HG02678 (cell line): ENCODE data around the gene HAPLN3.

Experiments used
- ATAC-seq: cut with Tn5 transposase; IDR thresholded peaks from one replicate; pipeline ENCODE4 v1.9.1; 2021; ENCODE audit warnings: mild to moderate bottlenecking, moderate library complexity; ENCODE audit not compliant: unreplicated experiment

HAPLN3 gene

DNA sequence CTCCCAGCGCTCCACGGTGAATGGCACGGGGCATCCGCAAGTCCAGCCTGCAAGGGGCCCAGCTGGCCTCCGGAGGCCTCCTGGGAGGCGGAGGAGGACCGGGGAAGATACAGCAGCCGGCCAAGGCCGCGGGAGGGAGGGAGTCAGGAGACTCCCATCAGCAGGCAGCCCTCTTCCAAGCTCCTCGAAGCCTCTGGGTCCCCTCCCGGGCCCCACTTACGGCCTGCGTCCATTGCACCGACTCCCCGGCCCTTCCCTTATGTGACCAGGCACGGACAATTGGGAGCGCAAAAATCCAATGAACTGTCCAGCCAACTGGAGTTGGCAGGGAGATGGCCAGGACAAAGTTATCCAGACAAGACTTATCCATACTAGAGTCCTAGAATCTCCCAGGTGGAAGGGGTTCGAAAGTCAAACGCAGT, 17.2 kb upstream of the HAPLN3 start:
- no peak for ATAC-seq

DNA sequence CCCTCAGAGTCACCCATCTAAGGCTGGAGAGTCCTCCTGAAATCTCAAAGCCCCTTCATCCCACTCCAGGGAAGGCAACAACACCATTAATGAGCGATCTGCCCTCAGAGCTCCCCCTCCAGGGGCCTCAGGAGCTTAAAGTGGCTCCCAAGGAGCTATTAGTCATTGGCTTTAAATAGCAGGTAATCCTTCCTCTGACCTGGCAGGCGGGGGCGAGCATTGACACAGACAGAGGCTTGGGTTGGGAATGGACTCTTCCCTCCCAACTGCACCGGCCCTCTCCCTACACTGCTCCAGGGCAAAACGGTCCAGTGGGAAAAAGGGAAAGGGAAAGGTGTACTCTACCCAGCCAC, 16.4 kb upstream of the HAPLN3 start:
- ATAC-seq = no peak

DNA sequence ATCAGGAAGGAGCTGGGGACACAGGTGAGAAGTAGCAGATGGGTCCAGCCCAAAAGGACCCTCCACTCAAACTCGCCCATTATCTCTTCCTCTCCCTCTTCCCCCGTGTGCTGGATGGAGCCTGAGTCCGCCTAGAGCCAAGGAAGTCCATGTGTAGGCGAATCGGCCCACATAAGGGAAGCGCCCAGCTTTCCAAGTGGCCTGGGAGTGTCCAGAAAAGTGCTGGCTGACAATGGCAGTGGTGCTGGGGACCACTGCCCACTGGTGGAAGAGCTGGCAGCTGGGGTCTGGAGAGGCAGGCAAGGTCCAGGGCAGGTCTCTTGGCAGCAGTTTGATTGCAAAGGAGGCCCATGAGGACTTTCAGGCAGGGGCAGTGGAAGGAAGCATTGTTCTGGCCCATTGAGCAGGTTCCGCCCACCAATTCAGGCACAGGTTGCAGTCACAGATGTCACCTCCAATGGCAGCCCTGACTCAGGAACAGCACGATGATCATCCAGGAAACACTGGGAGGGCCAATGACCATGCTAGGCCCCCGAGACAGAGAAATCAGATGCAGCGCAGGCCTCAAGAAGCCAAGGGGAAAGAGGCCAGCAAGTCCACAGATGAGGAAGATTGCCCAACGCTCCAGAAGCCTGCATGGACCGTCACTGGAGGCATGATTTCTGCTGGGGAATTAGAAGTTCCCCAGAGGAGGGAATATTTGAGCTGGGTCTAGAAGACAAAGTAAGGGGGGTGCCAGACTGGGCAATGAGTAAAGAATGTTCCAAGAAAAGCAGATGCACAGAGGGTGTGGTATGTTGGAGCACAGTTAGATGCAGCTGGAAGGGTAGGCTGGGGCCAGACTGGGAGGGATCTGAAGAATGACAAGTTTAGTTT, 14.8 kb upstream of the HAPLN3 start:
- no peak for ATAC-seq

DNA sequence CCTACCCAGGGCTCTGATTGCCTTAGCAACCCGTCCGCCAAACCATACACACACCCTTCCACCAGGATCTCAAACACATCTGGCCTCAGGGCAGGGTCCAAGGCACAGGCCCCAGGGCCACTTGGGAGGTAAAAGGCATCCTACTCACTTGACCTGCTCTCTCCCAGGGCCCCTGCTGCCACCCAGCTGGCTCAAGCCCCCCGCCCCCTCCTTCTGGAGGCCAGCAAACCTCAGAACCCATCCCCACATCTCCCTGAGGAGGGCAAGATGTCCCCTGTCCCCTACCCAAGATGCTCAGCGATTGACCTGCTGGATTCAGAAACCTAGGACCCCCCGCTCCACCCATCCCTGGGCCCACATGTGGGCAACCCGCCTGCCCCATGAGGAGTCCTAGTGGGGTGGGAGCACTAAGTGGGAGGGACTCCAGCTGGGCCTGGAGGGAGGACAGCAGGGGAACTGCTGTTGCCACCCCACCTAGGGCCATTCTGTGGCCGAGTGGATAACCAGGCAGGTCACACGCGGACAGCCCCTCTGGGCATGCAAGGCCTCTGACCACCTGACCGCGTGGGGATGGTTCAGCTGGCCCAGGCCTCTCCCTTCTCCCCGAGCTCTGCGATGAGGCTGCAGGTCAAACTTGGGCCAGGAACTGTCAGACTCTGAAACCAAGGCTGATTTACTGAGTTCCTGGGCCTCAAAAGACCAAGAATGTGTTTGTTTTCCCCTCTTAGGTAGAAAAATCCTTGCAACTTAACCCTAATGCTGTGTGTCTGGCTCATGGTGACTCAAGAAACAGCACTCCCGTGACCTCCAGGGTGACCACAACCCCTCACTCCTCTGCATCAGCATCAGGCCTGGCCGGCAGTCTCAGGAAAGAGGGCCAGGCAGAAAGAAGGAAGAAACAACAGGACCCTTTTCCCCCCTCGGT, 13.6 kb upstream of the HAPLN3 start:
- no peak for ATAC-seq

DNA sequence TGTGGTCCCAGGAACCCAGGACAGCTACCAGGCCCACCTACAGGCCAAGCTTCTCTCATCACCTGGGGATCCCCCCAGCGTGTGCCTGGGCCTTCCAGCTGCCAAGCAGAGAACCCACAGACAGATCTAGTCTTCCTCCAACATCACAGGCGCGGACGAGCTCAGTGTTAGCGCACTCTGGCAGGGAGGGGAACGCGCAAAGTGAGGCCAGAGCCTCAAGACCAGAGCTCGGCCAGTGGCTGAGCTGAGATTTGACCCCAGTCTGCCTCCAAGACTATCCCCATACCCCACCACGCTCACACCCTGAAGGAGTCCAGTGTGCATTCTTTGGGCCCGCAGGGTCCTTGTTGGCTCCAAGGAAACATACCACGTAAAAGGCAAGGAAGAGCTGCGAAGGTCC, 12.8 kb upstream of the HAPLN3 start:
- ATAC-seq = no peak

DNA sequence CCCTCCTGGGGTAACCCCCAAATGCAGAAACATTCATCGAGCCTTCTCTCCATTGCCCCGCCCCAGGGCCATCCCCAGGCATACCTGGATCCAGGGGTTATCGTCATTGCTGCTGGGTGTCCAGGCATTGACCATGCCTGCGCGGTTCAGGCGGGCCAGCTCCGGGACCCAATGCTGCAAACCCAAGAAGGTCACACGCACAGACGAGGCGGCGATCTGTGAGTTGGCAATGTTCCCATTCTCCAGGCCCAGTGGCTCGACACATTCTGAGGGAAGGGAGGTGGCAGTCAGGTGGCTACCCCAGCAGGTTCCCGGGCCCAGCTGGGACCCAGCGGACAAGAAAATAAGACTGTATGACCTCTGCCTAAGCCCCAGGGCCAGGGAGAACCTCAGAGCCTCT, 11.8 kb upstream of the HAPLN3 start:
- no peak for ATAC-seq

DNA sequence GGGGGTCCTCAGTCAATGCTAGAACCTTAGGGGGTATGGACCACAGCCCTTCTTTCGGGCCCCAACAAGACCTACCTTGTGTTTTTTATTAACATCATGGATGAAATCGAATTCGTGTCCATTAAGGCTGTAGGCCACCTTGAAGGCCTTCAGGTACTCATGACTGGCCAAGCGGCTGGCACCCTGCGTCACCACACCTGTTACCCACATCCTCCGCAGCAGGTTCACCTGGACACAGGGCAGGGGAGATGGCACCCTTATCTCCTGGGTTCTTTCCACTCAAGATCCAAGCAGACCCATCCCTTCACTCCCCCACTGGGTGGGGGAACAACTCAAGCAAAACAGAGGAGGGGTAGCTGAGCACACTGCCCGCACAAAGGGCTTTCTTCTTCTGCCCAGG, 11.2 kb upstream of the HAPLN3 start:
- no peak for ATAC-seq

DNA sequence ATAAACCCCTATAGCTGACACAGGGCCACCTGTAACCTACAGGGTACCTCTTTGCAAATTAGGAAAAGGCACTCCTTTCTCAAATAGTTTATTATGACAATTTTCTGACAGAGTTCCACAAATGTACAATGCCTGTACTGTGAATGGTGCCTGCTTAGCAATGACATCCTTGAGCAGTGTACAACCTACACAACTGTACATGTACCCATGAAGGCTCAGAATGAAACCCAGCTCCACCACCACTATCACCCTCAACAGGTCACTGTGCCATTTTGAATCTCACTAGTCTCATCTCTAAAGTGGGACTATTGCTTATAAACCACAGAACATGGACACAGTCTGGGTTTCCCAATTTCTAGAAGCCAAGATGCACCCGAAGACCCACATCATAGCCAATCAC, 10.8 kb upstream of the HAPLN3 start:
- no peak for ATAC-seq

DNA sequence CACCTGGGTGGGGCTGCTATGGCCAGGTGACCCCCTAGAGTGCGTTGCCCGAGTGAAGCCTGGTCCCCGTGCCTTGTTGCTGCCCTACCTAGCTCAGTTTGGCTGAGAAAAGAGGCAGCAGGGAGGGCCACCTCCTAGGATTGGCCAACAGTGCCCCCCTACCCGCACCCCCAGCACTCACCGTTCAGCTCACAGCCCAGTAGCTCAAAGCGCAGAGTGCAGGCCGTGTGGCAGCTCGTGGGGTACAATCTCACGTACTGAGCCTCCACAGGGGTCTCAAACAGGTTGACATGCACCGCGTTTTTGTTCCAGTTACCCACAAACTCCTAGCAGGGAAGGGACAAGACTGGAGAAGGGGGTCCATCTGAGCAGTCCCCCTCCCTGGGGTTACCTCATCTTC, 10.2 kb upstream of the HAPLN3 start:
- no peak for ATAC-seq

DNA sequence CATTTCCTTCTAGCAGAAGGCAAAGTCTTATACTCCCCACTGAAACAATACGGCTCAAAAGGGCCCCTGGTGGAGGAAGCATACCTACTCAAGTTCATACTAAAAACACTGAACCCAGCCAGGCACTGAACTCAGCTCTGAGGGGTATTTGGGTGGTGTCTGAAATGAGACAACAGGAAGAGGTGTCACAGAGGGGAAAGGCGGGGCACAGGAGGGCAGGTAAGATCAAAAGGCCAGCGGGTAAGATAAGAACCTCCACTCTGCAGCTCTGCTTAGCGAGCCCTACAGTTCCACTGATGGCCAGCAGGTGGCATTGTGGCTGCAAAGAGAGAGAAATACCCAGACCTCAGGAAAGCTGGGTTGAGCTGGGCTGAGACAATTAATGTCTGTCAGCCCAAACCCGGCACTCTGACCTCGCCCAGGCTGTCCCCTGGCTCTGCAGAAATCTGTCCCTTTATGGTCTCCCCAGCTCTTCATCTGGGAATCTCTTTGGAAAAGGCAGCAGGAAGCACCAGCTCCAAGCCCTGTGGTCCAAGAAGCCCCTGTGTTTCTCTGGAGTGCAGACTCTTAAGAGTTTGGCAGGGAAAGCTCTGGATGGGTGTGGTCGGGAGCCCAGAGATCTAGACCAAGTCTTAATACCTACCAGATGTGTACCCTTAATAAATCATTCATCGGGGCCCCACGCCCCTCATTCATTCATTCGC, 9.4 kb upstream of the HAPLN3 start:
- peak; percentile 75 for ATAC-seq

DNA sequence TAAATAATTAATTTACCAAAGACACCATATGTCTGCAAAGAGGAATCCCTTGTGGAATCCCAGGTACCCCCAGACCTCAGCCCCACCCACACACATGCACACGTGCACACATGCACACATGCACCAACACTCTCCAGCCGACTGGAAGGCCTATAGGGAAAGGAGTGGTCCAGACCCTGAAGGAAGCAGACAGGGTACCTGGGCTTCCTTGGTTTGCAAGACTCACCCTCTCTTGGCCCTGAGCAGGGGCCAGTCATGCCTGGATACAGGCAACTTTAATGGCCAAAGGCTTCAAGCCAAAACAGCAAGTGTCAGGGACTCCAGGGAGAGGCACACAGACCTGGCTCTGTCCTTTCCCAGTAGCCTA, 8.9 kb upstream of the HAPLN3 start:
- ATAC-seq = no peak

DNA sequence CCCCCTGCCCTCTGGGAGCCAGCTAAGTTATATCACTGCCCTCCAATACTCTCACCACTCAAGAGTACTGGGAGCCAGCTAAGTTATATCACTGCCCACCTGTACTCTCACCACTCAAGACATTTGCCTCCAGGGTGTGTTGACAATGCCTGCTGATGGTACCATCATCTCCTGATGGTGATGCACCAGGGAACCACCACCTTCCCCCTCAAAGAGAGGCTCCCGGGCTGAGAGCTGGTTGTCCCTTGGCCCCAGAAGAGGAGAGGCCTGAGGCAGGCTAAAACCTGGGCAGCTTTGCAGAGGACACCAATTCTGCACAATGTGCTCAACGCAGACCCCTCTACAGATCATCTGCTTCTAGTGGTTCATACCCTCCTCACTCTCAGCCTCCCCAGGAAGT, 7.5 kb upstream of the HAPLN3 start:
- ATAC-seq = no peak

DNA sequence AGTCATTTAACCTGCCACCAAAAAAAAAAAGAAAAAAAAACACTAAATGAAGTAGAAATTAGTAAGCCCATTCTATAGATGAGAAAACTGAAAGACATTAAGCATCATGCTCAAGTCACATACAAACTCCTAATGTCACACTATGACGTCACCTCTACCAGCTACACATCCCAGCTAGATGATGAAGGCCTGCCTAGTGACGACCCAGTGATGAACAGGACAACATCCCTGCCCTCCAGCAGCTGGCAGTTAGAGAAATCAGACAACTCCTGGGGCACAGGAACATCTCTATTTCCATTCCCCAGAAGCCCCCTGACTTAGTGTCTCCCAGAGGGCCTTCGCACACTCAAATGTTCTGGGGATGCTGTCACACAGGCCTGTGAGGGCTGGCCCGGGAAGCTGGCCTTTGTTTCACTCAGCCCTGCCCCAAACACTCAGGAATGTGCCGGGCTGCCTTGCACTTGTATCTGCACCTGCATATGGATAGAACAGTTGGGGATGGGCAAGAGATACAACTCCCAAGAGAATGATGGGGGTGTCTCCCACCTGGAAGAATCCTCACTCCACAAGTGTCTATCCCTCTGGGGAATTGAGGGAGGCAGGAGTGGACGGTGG, 7.0 kb upstream of the HAPLN3 start:
- no peak for ATAC-seq

DNA sequence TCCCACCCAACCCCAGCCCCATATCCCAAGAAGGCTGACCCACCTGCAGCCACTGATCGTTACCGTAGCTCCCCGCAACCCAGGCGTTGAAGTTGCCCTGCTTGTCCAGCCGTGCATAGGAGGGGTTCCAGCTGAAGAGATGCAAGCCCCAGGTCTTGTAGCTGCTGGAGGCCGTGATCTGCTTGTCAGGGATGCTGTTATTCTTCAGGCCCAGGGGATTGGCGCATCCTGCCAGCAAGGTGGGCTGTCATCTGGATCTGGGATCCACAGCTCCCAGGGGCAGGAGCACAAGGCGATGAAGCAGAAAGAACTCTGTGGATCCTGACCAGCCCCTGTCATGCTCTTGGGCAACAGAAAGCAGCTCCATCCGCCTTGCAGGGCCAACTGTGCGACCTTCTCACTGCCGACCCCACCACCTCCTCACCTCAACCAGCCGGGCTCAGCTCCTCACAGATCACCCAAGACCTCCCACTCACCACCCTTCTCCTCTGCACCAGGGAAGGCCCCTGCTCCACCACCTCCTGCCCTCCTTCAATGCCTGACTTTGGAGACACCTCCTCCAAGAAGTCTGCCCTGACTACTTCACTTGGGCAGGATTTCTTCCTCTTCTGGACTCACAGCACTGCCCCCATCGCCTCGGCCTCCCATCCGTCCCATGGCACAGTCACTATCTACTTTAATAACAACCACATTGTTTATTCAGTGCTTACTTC, 6.3 kb upstream of the HAPLN3 start:
- no peak for ATAC-seq

DNA sequence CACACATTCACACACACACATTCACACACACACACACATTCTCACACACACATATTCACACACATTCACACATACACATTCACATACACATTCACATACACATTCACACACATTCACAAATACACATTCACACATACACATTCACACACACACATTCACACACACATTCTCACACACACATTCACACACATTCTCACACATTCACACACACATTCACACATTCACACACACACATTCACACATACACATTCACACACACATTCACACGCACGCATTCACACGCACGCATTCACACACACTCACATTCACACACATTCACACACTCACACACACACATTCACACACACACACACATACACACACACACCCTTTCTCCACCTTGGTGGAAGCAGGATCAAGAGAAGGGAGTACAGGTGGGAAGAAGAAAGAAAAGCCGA, 5.7 kb upstream of the HAPLN3 start:
- ATAC-seq = no peak

DNA sequence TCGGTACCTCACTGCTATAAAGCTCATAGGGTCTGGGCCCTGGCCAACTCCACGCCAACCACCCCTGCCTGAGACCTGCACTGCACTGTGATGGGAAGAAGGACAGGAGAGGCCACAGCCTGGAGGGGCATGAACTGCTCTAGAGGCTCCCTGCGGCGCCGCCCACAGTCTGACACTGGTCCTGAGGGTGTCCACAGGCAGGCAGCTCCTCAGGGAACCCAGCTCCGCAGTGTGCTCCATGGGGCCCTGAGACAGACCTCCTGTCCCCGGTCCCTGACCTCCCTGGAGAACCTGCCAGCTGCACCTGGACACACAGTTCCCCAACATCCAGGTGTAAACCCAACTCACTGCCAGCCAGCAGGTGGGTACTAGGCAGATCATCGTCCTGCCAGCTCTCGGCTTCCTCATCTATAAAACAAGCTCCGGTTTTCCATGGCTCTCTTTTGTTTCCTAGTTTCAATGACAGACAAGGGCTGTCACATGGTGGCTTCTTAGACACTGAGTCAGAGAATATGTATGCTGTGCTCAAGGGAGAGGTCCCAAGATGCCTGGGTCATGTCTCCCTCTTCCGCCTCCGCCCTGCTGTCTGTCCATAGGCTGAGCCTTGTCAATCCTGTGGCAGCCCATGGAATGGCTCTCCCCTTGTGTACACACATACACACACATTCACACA, 5.1 kb upstream of the HAPLN3 start:
- no peak for ATAC-seq

DNA sequence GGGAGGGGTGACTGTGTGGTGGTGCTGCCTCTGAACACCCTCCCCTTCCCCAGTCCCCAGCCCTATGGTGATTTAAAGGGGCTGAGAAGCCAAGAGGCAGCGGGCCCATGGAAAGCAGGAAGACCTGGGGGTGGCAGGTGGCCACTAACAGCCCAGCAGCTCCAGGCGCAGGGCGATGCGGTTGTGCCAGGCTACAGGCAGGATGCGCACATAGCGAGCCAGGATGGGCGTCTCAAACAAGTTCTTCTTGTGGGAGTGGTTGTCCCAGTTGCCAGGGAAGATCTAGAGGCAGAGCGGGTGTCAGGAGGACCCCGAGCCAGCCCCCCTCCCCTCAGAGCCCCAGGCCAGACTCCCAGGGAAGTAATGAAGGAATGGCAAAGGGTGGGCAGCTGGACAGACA, 3.9 kb upstream of the HAPLN3 start:
- no peak for ATAC-seq

DNA sequence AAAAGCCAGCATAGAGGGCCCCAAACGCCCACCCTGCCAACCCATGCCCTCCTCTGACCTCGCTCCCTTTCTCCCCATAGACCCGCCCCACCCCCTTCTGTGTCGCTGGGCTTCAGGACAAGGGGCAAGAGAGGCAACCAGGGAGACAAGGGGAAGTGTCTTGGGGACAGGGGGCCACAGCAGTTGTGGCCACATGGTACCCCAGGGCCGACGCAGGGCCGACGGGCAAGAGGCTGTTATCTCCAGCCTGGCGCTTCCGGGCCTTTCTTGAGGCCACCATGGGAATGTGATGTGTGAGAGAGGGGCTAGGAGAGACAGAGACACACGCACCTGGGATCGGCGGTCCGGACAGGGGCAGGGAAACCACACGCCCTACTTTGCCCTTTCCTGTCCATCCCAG, 3.4 kb upstream of the HAPLN3 start:
- no peak for ATAC-seq

DNA sequence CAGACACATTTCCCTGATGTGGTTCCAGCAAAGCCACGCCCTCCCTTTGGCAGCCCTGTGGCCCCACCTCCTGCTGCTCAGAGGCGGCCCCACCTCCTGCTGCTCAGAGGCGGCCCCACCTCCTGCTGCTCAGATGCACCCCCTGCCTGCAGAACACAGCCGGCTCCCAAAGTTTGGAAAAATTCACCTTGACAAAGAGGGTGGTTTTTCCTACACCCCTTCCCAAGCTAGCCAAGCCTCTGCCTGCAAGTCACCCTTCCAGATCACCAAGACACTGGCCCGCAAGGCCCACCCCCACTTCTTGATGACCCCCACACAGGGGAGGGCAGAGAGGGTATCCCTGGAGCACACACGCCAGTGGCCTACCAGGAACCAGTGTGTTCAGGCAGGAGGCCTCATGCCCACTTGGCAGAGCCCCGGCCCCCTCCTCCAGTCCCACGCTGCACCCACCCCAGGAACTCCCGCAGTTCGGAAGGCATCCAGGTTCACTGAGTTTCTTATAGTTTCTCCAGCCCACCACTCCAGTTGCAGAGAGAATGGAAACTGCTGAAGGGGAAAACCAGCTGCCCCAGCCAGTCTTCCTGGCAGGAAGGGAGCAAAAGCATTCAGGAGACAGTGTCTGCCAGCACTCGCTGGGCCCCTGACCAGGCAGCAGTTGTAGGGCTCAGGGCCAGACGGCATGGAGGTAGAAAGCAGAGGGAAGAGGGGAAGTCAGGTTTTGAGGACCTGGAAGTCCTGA, 2.3 kb upstream of the HAPLN3 start:
- no peak for ATAC-seq
